Keratinocyte (primary cell): Measurements from ENCODE around the gene MBP. TPM values are rescaled to one million over a fixed set of nuclear protein-coding genes. Genes with fewer than 3 reads are reported as not detected.
"Not testable (repeated sequence)": the region's sequence is repeated elsewhere in the genome, so short reads cannot be mapped to it uniquely, and the experiment has no call there.

Source experiments
- DNase-seq: peaks from one replicate; pipeline ENCODE4 v3.0.0-alpha.2; 2011; ENCODE audit warnings: low read depth, missing footprints, low spot score
- FAIRE-seq: peaks from 2 replicates; lab custom pipeline; 2011; peaks lifted over from hg19 to GRCh38; lab: Jason Lieb, UNC
- H2AFZ ChIP-seq: 2 replicates; pipeline ENCODE4 v1.6.0; 2012; ENCODE audit warnings: low read length, control low read depth, inconsistent platforms; ENCODE audit not compliant: control insufficient read depth
- H3K27ac ChIP-seq: 2 replicates; pipeline ENCODE4 v1.5.1; 2011; ENCODE audit warnings: low read length; ENCODE audit not compliant: control insufficient read depth, insufficient read depth
- H3K27me3 ChIP-seq: 3 replicates; pipeline ENCODE4 v1.6.0; 2011; ENCODE audit warnings: low read length; ENCODE audit not compliant: control insufficient read depth, insufficient read depth; ENCODE audit errors: extremely low read depth
- H3K36me3 ChIP-seq, 2 experiments: 2 replicates in 1 of 2; 3 replicates in 1 of 2; pipeline ENCODE4 v1.5.1; 2011; ENCODE audit warnings: low read length in 2 of 2, mild to moderate bottlenecking in 1 of 2; ENCODE audit not compliant: control insufficient read depth in 2 of 2, insufficient read depth in 2 of 2; ENCODE audit errors: extremely low read depth in 1 of 2
- H3K4me1 ChIP-seq: 3 replicates; pipeline ENCODE4 v1.5.1; 2011; ENCODE audit warnings: low read length; ENCODE audit not compliant: control insufficient read depth, insufficient read depth; ENCODE audit errors: extremely low read depth
- H3K4me2 ChIP-seq: 3 replicates; pipeline ENCODE4 v1.6.0; 2011; ENCODE audit warnings: low read depth, low read length; ENCODE audit not compliant: control insufficient read depth, insufficient read depth; ENCODE audit errors: extremely low read depth
- H3K4me3 ChIP-seq, 3 experiments: fragments of 200-600 bp in 1 of 3; sonication (generic) in 1 of 3; 2 replicates in 2 of 3; 3 replicates in 1 of 3; pipeline ENCODE4 v1.5.1; 2011 to 2016; ENCODE audit warnings: low read length in 3 of 3, mild to moderate bottlenecking in 3 of 3, control low read depth in 2 of 3, inconsistent platforms in 1 of 3, low read depth in 1 of 3, mixed read lengths in 1 of 3, mixed run types in 1 of 3, moderate library complexity in 1 of 3; ENCODE audit not compliant: control insufficient read depth in 2 of 3, insufficient read depth in 2 of 3; ENCODE audit errors: extremely low read depth in 1 of 3
- H3K79me2 ChIP-seq: 2 replicates; pipeline ENCODE4 v1.6.0; 2012; ENCODE audit warnings: low read length; ENCODE audit not compliant: control insufficient read depth, insufficient read depth
- H3K9ac ChIP-seq: 3 replicates; pipeline ENCODE4 v1.6.0; 2011; ENCODE audit warnings: low read length; ENCODE audit not compliant: control insufficient read depth, insufficient read depth; ENCODE audit errors: extremely low read depth
- H3K9me1 ChIP-seq: 3 replicates; pipeline ENCODE4 v1.6.0; 2011; ENCODE audit warnings: low read length; ENCODE audit not compliant: control insufficient read depth, insufficient read depth; ENCODE audit errors: extremely low read depth
- H3K9me3 ChIP-seq: 2 replicates; pipeline ENCODE4 v1.5.1; 2012; ENCODE audit warnings: low read depth, low read length; ENCODE audit not compliant: control insufficient read depth
- H4K20me1 ChIP-seq: 3 replicates; pipeline ENCODE4 v1.6.0; 2011; ENCODE audit warnings: low read length; ENCODE audit not compliant: control insufficient read depth, insufficient read depth; ENCODE audit errors: extremely low read depth
- CTCF ChIP-seq, 3 experiments: IDR thresholded peaks in 1 of 3; conservative IDR thresholded peaks in 1 of 3; optimal IDR thresholded peaks in 1 of 3; 2 replicates in 2 of 3; 3 replicates in 1 of 3; pipeline versions ENCODE3 to v1.5.1; 2011; ENCODE audit warnings: low read length in 3 of 3, mild to moderate bottlenecking in 3 of 3, moderate library complexity in 2 of 3, control low read depth in 1 of 3, inconsistent platforms in 1 of 3; ENCODE audit not compliant: insufficient read depth in 2 of 3; ENCODE audit errors: extremely low read depth in 1 of 3
- EZH2 ChIP-seq: IDR thresholded peaks from one replicate; pipeline ENCODE4 v1.6.1; 2012; ENCODE audit warnings: inconsistent platforms, mild to moderate bottlenecking, low read length, moderate library complexity
- dilution Hi-C: fragments of 300-500 bp; cut with MboI; formaldehyde crosslinking; loops from one replicate; pipeline ENCODE4 v1.7.0; 2020; ENCODE audit warnings: low sequenced_read_pairs; ENCODE audit not compliant: extremely low pct_ligation_motif_present
- polyA plus RNA-seq, 5 experiments: library from polyadenylated mRNA; depleted of rRNA in 3 of 5; stranded (reverse) in 3 of 5; stranded (forward) in 1 of 5; unstranded in 1 of 5; fragments of >200 nt; gene quantifications; 1 replicate in 1 of 5; 2 replicates in 3 of 5; 3 replicates in 1 of 5; pipeline versions ENCODE4 v1.2.1 to v1.2.3, GENCODE V29; 2011 to 2012; ENCODE audit warnings: missing spikeins in 2 of 5, low read depth in 1 of 5, low replicate concordance in 1 of 5

Gene MBP
- polyA plus RNA-seq, 1 donor (not counting 4 experiments of a cell fraction or from before 2014, with no cell fraction given): 38.7 TPM

GRCh38 chr18:76970770-76971559, 161.6 kb downstream of the MBP start:
- no peak for TF ChIP-seq EZH2
- TF ChIP-seq CTCF (optimal IDR thresholded peaks at IDR 0.05 in 1 of 3, IDR thresholded peaks at IDR 0.05 in 1 of 3, conservative IDR thresholded peaks at IDR 0.05 in 1 of 3; ENCODE audit: extremely low read depth in 1 of 3, insufficient read depth in 2 of 3, low read length in 3 of 3): no peak
- peaks cover 8% of the 10 kb centered on the region for H3K4me1 ChIP-seq
- DNase-seq (no peak), FAIRE-seq (no peak)
- H4K20me1 ChIP-seq: no peaks in the 10 kb centered on the region
- peaks cover 6% of the 10 kb centered on the region for H3K79me2 ChIP-seq
- no peaks in the 10 kb centered on the region for H3K9me3 ChIP-seq
- H3K27ac ChIP-seq: no peak overlapping the region
- H3K36me3 ChIP-seq: peaks cover 2 to 9% of the 10 kb centered on the region in 2 experiments
- H3K9ac ChIP-seq: no peak overlapping the region
- dilution Hi-C loops: no loop called here
- no peaks in the 10 kb centered on the region for H3K27me3 ChIP-seq
- no peak overlapping the region for H3K4me3 ChIP-seq
- H3K9me1 ChIP-seq: no peaks in the 10 kb centered on the region
- no peak overlapping the region for H2AFZ ChIP-seq
- H3K4me2 ChIP-seq: no peak overlapping the region

GRCh38 chr18:76967721-76968472, 164.7 kb downstream of the MBP start:
- DNase-seq: no peak
- no peak overlapping the region for H3K27ac ChIP-seq
- no peaks in the 10 kb centered on the region for H3K27me3 ChIP-seq
- no peaks in the 10 kb centered on the region for H4K20me1 ChIP-seq
- no peaks in the 10 kb centered on the region for H3K9me3 ChIP-seq
- no peak overlapping the region for H3K4me3 ChIP-seq
- H3K4me1 ChIP-seq: peaks cover 3% of the 10 kb centered on the region
- H2AFZ ChIP-seq: no peak overlapping the region
- peaks cover 6% of the 10 kb centered on the region for H3K79me2 ChIP-seq
- H3K4me2 ChIP-seq: no peak overlapping the region
- no peak overlapping the region for H3K9ac ChIP-seq
- no peak for TF ChIP-seq CTCF (optimal IDR thresholded peaks at IDR 0.05 in 1 of 3, IDR thresholded peaks at IDR 0.05 in 1 of 3, conservative IDR thresholded peaks at IDR 0.05 in 1 of 3; ENCODE audit: extremely low read depth in 1 of 3, insufficient read depth in 2 of 3, low read length in 3 of 3)
- TF ChIP-seq EZH2: no peak
- no peak for FAIRE-seq
- H3K9me1 ChIP-seq: no peaks in the 10 kb centered on the region
- H3K36me3 ChIP-seq: peaks cover 2 to 8% of the 10 kb centered on the region in 2 experiments
- dilution Hi-C loops: no loop called here

- H3K9ac ChIP-seq, H3K4me1 ChIP-seq, H3K27me3 ChIP-seq, H3K9me1 ChIP-seq, H2AFZ ChIP-seq, H3K9me3 ChIP-seq, dilution Hi-C loops, H3K79me2 ChIP-seq, H3K27ac ChIP-seq, DNase-seq, H4K20me1 ChIP-seq, H3K36me3 ChIP-seq, H3K4me2 ChIP-seq, H3K4me3 ChIP-seq: not testable (repeated sequence)
- FAIRE-seq: peak; percentile 100
Observed at GRCh38 chr18:76967299-76967698, 165.3 kb downstream of the MBP start.
